HepG2 (cell line): Measurements from ENCODE around the gene NBPF1. TPM values are rescaled to one million over a fixed set of nuclear protein-coding genes. Genes with fewer than 3 reads are reported as not detected.
"Not testable (repeated sequence)": the region's sequence is repeated elsewhere in the genome, so short reads cannot be mapped to it uniquely, and the experiment has no call there.

ENCODE experiments used
- ATAC-seq: fragments of 200-7000 bp; cut with Tn5 transposase; 3 replicates; pipeline ENCODE4 v1.9.1; 2020; ENCODE audit warnings: mild to moderate bottlenecking, moderate library complexity
- BruUV-seq: library from RNA; stranded (reverse); fragments of 400-500 nt; replicated peaks from 2 replicates; lab custom pipeline; 2021; lab: Mats Ljungman, UMichigan
- CTCF ChIA-PET: fragments of 300-600 bp; formaldehyde crosslinking; extraction: SDS; loops from one replicate; lab custom pipeline; 2021; ENCODE audit warnings: low total read pairs, inconsistent platforms, low intra/inter-chr PET ratio; lab: Yijun Ruan, JAX
- POLR2A ChIA-PET: fragments of 350-600 bp; sonication (Branson Sonifier 250); formaldehyde crosslinking; loops from one replicate; lab custom pipeline; 2020; ENCODE audit warnings: antibody characterized with exemption, inconsistent platforms; lab: Yijun Ruan, JAX
- DNase-seq: peaks from one replicate; pipeline ENCODE4 v3.0.0-alpha.2; 2015; ENCODE audit warnings: low spot score
- FAIRE-seq: peaks from 3 replicates; lab custom pipeline; 2011; peaks lifted over from hg19 to GRCh38; lab: Jason Lieb, UNC
- H2AFZ ChIP-seq: one replicate; pipeline ENCODE4 v1.6.1; 2011; ENCODE audit warnings: low read length, inconsistent platforms
- H3K27ac ChIP-seq: fragments of 300-600 bp; 3 replicates; pipeline ENCODE4 v1.8.0; 2011; ENCODE audit warnings: mixed run types, mild to moderate bottlenecking, mixed read lengths, low read length, inconsistent platforms; ENCODE audit not compliant: insufficient read depth; ENCODE audit errors: extremely low read length
- H3K27me3 ChIP-seq, 2 experiments: fragments of 200-600 bp in 1 of 2; 2 replicates in 1 of 2; 3 replicates in 1 of 2; pipeline versions ENCODE4 v1.6.0 to v1.8.0; 2011; ENCODE audit warnings: low read length in 2 of 2, mild to moderate bottlenecking in 2 of 2, moderate library complexity in 2 of 2, inconsistent platforms in 1 of 2; ENCODE audit not compliant: insufficient read depth in 2 of 2, control insufficient read depth in 1 of 2
- H3K36me3 ChIP-seq, 2 experiments: fragments of 200-600 bp in 1 of 2; replicated peaks in 1 of 2; 2 replicates in 1 of 2; 3 replicates in 1 of 2; pipeline versions ENCODE4 v1.5.1 to v1.8.0; 2011; ENCODE audit warnings: low read length in 2 of 2, inconsistent platforms in 1 of 2; ENCODE audit not compliant: insufficient read depth in 2 of 2, control insufficient read depth in 1 of 2
- H3K4me1 ChIP-seq: 2 replicates; pipeline ENCODE4 v1.5.1; 2012; ENCODE audit warnings: low read length, inconsistent platforms; ENCODE audit not compliant: insufficient read depth
- H3K4me2 ChIP-seq: 2 replicates; pipeline ENCODE4 v1.6.0; 2011; ENCODE audit warnings: low read depth, low read length, inconsistent platforms
- H3K4me3 ChIP-seq, 3 experiments: fragments of 200-600 bp in 1 of 3; sonication (generic), shearing (Covaris generic) in 1 of 3; replicated peaks in 1 of 3; 2 replicates each; pipeline ENCODE4 v1.5.1; 2011 to 2016; ENCODE audit warnings: low read length in 3 of 3, inconsistent platforms in 2 of 3, low read depth in 2 of 3, mild to moderate bottlenecking in 2 of 3, control low read depth in 1 of 3, mixed read lengths in 1 of 3; ENCODE audit not compliant: insufficient read depth in 1 of 3
- H3K79me2 ChIP-seq: one replicate; pipeline ENCODE4 v1.6.1; 2011; ENCODE audit warnings: low read length, inconsistent platforms; ENCODE audit not compliant: insufficient read depth
- H3K9ac ChIP-seq: 2 replicates; pipeline ENCODE4 v1.6.0; 2011; ENCODE audit warnings: mild to moderate bottlenecking, low read depth, low read length, inconsistent platforms; ENCODE audit not compliant: insufficient read depth
- H3K9me3 ChIP-seq: 2 replicates; pipeline ENCODE4 v1.5.1; 2012; ENCODE audit warnings: mild to moderate bottlenecking, low read length
- H4K20me1 ChIP-seq: 2 replicates; pipeline ENCODE4 v1.6.0; 2011; ENCODE audit warnings: inconsistent platforms, mild to moderate bottlenecking, low read length, moderate library complexity; ENCODE audit not compliant: insufficient read depth
- DRAP1 ChIP-seq: IDR thresholded peaks from 2 replicates; pipeline ENCODE4 v1.6.1; 2016; ENCODE audit warnings: missing genetic modification reagents, missing compliant biosample characterization
- ESRRA ChIP-seq: sonication (generic); formaldehyde crosslinking; IDR thresholded peaks from 2 replicates; pipeline ENCODE4 v1.5.1; 2020; ENCODE audit warnings: mild to moderate bottlenecking, low read depth, missing genetic modification reagents
- FOXC1 ChIP-seq: sonication (generic); formaldehyde crosslinking; IDR thresholded peaks from 2 replicates; pipeline ENCODE4 v1.8.0; 2022; ENCODE audit warnings: mild to moderate bottlenecking, missing genetic modification reagents, borderline replicate concordance
- HDAC6 ChIP-seq: fragments of 200-600 bp; sonication (generic); IDR thresholded peaks from 2 replicates; pipeline ENCODE4 v1.7.0; 2017; ENCODE audit warnings: mild to moderate bottlenecking, antibody characterized with exemption, low read length, low read depth
- HOXA3 ChIP-seq: sonication (generic); formaldehyde crosslinking; IDR thresholded peaks from 2 replicates; pipeline ENCODE4 v1.5.0; 2020; ENCODE audit warnings: missing genetic modification reagents
- KAT7 ChIP-seq: IDR thresholded peaks from 2 replicates; pipeline ENCODE4 v1.6.1; 2018; ENCODE audit warnings: borderline replicate concordance, missing compliant biosample characterization
- MXD4 ChIP-seq: IDR thresholded peaks from 2 replicates; pipeline ENCODE4 v1.6.1; 2016; ENCODE audit warnings: mild to moderate bottlenecking, missing biosample characterization, missing genetic modification reagents
- NR2F1 ChIP-seq, 2 experiments: fragments of 450-650 bp in 1 of 2; formaldehyde crosslinking in 1 of 2; IDR thresholded peaks; 2 replicates each; pipeline versions ENCODE4 v1.5.0 to v1.6.1; 2016 to 2020; ENCODE audit warnings: mild to moderate bottlenecking in 1 of 2, missing compliant biosample characterization in 1 of 2, missing genetic modification reagents in 1 of 2, moderate library complexity in 1 of 2
- POGK ChIP-seq: sonication (generic); formaldehyde crosslinking; conservative IDR thresholded peaks from 2 replicates; pipeline ENCODE4 v1.8.0; 2022; ENCODE audit warnings: mild to moderate bottlenecking, moderate library complexity, missing genetic modification reagents
- POLR2G ChIP-seq: fragments of 200-400 bp; formaldehyde crosslinking; IDR thresholded peaks from 2 replicates; pipeline ENCODE4 v1.6.1; 2018; ENCODE audit warnings: mild to moderate bottlenecking, low read depth, low read length, moderate library complexity
- RFX5 ChIP-seq: IDR thresholded peaks from 2 replicates; pipeline ENCODE4 v1.6.1; 2011; ENCODE audit warnings: low read depth, low read length, improper control_type of control experiment
- SRSF1 ChIP-seq: fragments of 200-400 bp; formaldehyde crosslinking; optimal IDR thresholded peaks from 2 replicates; pipeline ENCODE3; 2017; ENCODE audit warnings: mild to moderate bottlenecking, low read depth, low read length, moderate library complexity
- ZBTB20 ChIP-seq: sonication (generic); formaldehyde crosslinking; IDR thresholded peaks from 2 replicates; pipeline ENCODE4 v1.8.1; 2023; ENCODE audit warnings: missing genetic modification reagents, low read depth, mild to moderate bottlenecking, borderline replicate concordance
- ZNF260 ChIP-seq: sonication (generic); formaldehyde crosslinking; IDR thresholded peaks from 2 replicates; pipeline ENCODE4 v1.4.0; 2020; ENCODE audit warnings: missing genetic modification reagents, low read depth, mild to moderate bottlenecking, borderline replicate concordance
- ZNF337 ChIP-seq: sonication (generic); formaldehyde crosslinking; IDR thresholded peaks from 2 replicates; pipeline ENCODE4 v1.5.1; 2020; ENCODE audit warnings: missing genetic modification reagents, low read depth, mild to moderate bottlenecking, borderline replicate concordance
- ZNF546 ChIP-seq: sonication (generic); formaldehyde crosslinking; conservative IDR thresholded peaks from 2 replicates; pipeline ENCODE4 v1.8.1; 2023; ENCODE audit warnings: mild to moderate bottlenecking, missing genetic modification reagents
- ZNF572 ChIP-seq: sonication (generic); formaldehyde crosslinking; IDR thresholded peaks from 2 replicates; pipeline ENCODE4 v1.5.1; 2020; ENCODE audit warnings: mild to moderate bottlenecking, missing genetic modification reagents
- WGBS: methylation state at CpG from one replicate; pipeline ENCODE4 v1.1.6; 2017; ENCODE audit warnings: low lambda C conversion rate; 5-methylcytosine and 5-hydroxymethylcytosine counted together
- in situ Hi-C: cut with HindIII; loops from 2 replicates; pipeline ENCODE4 v1.10.0; 2017; ENCODE audit warnings: low pct_unique_long_range_greater_than_20kb; ENCODE audit not compliant: extremely low pct_ligation_motif_present
- intact Hi-C: fragments of 100-400 bp; cut with micrococcal nuclease; formaldehyde crosslinking; loops from one replicate; pipeline ENCODE4 v1.10.0; 2022; ENCODE audit not compliant: unreplicated experiment
- polyA plus RNA-seq, 8 experiments: library from polyadenylated mRNA; depleted of rRNA in 3 of 8; stranded (reverse) in 7 of 8; unstranded in 1 of 8; fragments of >200 nt; fragmentation: Illumina TruSeq in 4 of 8; extraction: Trizol in 4 of 8; gene quantifications; 2 replicates each; pipeline versions ENCODE4 v1.2.1 to v1.2.3, GENCODE V29; 2011 to 2016; ENCODE audit warnings: low read depth in 4 of 8, missing spikeins in 1 of 8, mixed read lengths in 1 of 8; ENCODE audit not compliant: insufficient read depth in 1 of 8
- total RNA-seq, 5 experiments: library from RNA; depleted of rRNA; stranded (reverse); fragments of >200 nt; fragmentation: Illumina TruSeq; extraction: Trizol; gene quantifications; 2 replicates each; pipeline ENCODE4 v1.2.3, GENCODE V29; 2016; ENCODE audit warnings: low read depth in 1 of 5
- TF ChIP-seq, protein P1 (sequence below): sonication (generic); formaldehyde crosslinking; IDR thresholded peaks from 2 replicates; pipeline ENCODE4 v1.4.0; 2020; ENCODE audit warnings: missing genetic modification reagents
- TF ChIP-seq, protein P2 (sequence below): IDR thresholded peaks from 2 replicates; pipeline ENCODE4 v1.6.1; 2016; ENCODE audit warnings: mild to moderate bottlenecking

The NBPF1 gene
- total and polyA plus RNA-seq, 2 of the 13 experiments (the other 11 are each of a cell fraction or from before 2014, with no cell fraction given): 30.3 to 35.6 TPM

DNA sequence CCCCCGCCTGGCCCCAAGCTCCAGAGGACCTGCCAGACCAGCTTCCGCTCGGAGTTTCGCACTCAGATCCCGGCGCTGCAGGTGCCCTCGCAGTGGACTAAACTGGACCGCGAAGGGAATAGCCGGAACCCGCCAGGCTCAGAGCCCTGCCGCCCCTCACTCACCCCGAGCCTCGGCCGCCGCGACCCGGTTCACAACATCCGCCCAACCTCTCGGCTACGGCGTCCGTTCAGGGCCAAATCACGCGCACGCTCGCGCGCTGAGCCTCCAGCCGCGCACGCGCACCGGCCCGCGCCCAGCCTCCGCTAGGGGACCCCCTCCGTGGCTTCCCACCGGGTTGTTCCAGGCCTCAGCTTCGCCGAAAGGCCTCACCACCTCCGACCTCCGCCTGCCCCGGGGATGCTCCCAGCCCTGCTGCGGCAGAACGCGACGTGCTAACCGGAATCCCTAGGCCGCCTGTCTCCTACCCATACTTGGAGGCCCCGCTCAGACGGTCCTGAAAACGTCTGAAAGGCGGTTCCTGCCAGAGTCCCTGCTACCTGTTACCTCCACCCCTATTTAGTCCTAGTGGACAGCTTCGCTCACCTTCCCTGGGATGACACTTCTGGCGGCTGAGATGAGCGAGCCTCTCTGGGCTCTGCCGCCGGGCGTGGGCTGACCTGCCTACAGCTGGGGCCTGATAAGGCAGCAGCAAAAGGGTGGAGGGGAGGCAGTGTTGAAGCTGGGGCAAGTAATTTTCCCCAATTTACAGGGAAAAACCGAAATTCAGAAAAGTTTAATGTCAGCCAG is 31.3 kb upstream of the NBPF1 start:
- in situ Hi-C loops, H3K9me3 ChIP-seq, H3K27me3 ChIP-seq, H2AFZ ChIP-seq, CTCF ChIA-PET, intact Hi-C loops: not testable (repeated sequence)
- POLR2A ChIA-PET: interaction anchor here (0.8 to 2.4 kb wide), 11 partner anchors 9 to 797 kb away, joined by 3 to 17 read pairs (median 5); partner anchors contain the start of genes NBPF1, RNU1-1 and SPEN
- FAIRE-seq: peak; percentile 76
- peaks cover 29% of the 10 kb centered on the region for H4K20me1 ChIP-seq
- peak overlapping the region; percentile 99 for H3K9ac ChIP-seq
- peak overlapping the region; percentile 96 for H3K4me2 ChIP-seq
- WGBS: under 1% methylated on average over 61 of the region's 61 CpGs
- peak overlapping the region; percentile 96 for H3K27ac ChIP-seq
- H3K36me3 ChIP-seq: peaks cover 5 to 19% of the 10 kb centered on the region in 2 experiments; a peak in 4 of 5 replicates
- H3K4me1 ChIP-seq: peaks cover 53% of the 10 kb centered on the region
- TSS peak; percentile 73 for BruUV-seq
- peak; percentile 96 for DNase-seq
- H3K79me2 ChIP-seq: peaks cover 65% of the 10 kb centered on the region
- ATAC-seq: peak; percentile 78
- H3K4me3 ChIP-seq: peak overlapping the region; percentile 85 to 96 (median 90)
- peak; percentile 100 for TF ChIP-seq KAT7 (CRISPR knock-in tag)
- peak; percentile 96 for TF ChIP-seq FOXC1 (CRISPR knock-in tag)
- peak; percentile 87 for TF ChIP-seq ZNF260 (CRISPR knock-in tag)
- TF ChIP-seq POGK: peak; percentile 99
- TF ChIP-seq HOXA3 (CRISPR knock-in tag): peak; percentile 98
- peak; percentile 93 for TF ChIP-seq ZNF337 (CRISPR knock-in tag)
- TF ChIP-seq, protein P1, sequence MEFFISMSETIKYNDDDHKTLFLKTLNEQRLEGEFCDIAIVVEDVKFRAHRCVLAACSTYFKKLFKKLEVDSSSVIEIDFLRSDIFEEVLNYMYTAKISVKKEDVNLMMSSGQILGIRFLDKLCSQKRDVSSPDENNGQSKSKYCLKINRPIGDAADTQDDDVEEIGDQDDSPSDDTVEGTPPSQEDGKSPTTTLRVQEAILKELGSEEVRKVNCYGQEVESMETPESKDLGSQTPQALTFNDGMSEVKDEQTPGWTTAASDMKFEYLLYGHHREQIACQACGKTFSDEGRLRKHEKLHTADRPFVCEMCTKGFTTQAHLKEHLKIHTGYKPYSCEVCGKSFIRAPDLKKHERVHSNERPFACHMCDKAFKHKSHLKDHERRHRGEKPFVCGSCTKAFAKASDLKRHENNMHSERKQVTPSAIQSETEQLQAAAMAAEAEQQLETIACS (CRISPR knock-in tag): peak; percentile 99
- peak; percentile 94 for TF ChIP-seq DRAP1 (CRISPR knock-in tag)
- TF ChIP-seq MXD4 (CRISPR knock-in tag): peak; percentile 98
- TF ChIP-seq, protein P2, sequence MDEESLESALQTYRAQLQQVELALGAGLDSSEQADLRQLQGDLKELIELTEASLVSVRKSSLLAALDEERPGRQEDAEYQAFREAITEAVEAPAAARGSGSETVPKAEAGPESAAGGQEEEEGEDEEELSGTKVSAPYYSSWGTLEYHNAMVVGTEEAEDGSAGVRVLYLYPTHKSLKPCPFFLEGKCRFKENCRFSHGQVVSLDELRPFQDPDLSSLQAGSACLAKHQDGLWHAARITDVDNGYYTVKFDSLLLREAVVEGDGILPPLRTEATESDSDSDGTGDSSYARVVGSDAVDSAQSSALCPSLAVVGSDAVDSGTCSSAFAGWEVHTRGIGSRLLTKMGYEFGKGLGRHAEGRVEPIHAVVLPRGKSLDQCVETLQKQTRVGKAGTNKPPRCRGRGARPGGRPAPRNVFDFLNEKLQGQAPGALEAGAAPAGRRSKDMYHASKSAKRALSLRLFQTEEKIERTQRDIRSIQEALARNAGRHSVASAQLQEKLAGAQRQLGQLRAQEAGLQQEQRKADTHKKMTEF (CRISPR knock-in tag): peak; percentile 97
- peak; percentile 94 for TF ChIP-seq ESRRA
- TF ChIP-seq POLR2G: peak; percentile 93
- peak; percentile 12 to 56; a peak in 3 of 4 replicates for TF ChIP-seq NR2F1 (CRISPR knock-in tag; IDR thresholded peaks at IDR 0.05)
- TF ChIP-seq RFX5: peak; percentile 71
- TF ChIP-seq ZNF572 (CRISPR knock-in tag): peak; percentile 55; the same call in 1 of the 2 replicates
- peak; percentile 87; the same call in 1 of the 2 replicates for TF ChIP-seq HDAC6
- peak; percentile 89 for TF ChIP-seq ZBTB20 (CRISPR knock-in tag)
- peak; percentile 97 for TF ChIP-seq ZNF546 (CRISPR knock-in tag)
- TF ChIP-seq SRSF1: peak; percentile 69
